GM21390 (cell line): ENCODE results near the gene TMEM127.
A peak's percentile ranks its signal among the peaks of the same experiment; 100 is the strongest.

Experiments used
- ATAC-seq: cut with Tn5 transposase; IDR thresholded peaks from one replicate; pipeline ENCODE4 v1.9.1; 2021; ENCODE audit not compliant: unreplicated experiment

Gene TMEM127

GRCh38 chr2:96208143-96209010 is 57.4 kb downstream of the TMEM127 start, which contains the start of gene STARD7:
TSS of gene STARD7 (minus strand) at chr2:96208827. CDS start at chr2:96208434, 393 bp downstream.
- peak; percentile 84 for ATAC-seq

GRCh38 chr2:96207774-96208142 is 58.0 kb downstream of the TMEM127 start:
- no peak for ATAC-seq

GRCh38 chr2:96207073-96207773 is 58.6 kb downstream of the TMEM127 start:
- no peak for ATAC-seq

- ATAC-seq, result no peak
These were observed 59.9 kb downstream of the TMEM127 start for GRCh38 chr2:96205888-96206287.

- ATAC-seq, result no peak
These were observed 60.8 kb downstream of the TMEM127 start for GRCh38 chr2:96204836-96205624.

- ATAC-seq, result no peak
These were observed 62.4 kb downstream of the TMEM127 start for GRCh38 chr2:96203130-96204028.

- no peak for ATAC-seq
These were observed 63.5 kb downstream of the TMEM127 start for GRCh38 chr2:96202152-96202854.

GRCh38 chr2:96201338-96201737 is 64.5 kb downstream of the TMEM127 start:
- no peak for ATAC-seq

- no peak for ATAC-seq
These were observed 66.9 kb downstream of the TMEM127 start for GRCh38 chr2:96198921-96199320.
